Endothelial cell of coronary artery (primary cell): Measurements from ENCODE around the gene LRR1. TPM values are rescaled to one million over a fixed set of nuclear protein-coding genes. Genes with fewer than 3 reads are reported as not detected.

Experiments used
- total RNA-seq: library from RNA; depleted of rRNA; stranded (reverse); fragments of >200 nt; gene quantifications from 2 replicates; pipeline ENCODE4 v1.2.3, GENCODE V29; 2014

LRR1 gene
- total RNA-seq = 16.8 and 29.2 TPM in 2 replicates

GRCh38 chr14:49598485-49599300 lies at the start of gene LRR1:
LRR1 (plus strand) TSS chr14:49598940; CDS start chr14:49599021, 81 bp downstream.

DNA sequence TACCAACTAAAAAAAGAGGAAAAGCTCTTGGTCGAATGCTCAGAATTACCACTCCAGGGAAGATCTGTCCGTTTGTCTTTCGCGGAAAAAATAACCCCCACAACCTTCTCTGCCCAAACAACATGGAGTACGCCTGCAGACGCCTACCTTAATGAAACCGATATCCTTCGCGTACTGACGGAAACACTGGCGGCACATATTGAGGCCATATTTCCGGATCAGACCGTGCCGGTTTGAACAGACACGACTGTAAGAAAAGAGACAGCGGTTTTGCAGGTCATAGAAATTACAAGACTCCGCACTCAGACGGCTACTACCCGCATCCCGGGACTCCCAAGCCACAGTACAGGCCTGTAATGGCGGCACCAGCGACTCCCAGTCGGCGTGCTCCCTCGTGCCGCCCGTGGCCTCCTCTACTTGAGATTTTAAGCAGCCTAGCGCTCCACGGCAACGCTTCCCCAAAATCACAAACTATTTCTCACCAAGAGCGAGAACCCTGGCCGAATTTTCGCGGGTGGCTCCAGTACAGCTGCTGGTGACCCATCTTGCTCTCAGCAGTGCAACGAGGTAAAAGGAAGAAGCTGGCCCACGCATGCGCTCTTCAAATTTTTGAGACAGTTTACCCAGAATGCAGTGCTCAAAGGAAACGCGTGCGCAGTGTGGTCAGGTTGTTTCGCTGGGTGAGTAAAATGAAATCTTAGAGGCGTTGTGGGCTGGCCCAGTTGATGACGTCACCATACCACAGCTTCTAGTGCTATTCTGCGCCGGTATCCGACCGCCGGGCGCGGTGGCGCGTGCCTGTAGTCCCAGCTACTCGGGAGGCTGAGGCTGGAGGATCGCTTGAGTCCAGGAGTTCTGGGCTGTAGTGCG lies 12.7 kb upstream of the LRR1 start, which contains the start of gene RPS29:
TSS of gene RPS29 (minus strand) at position 578 of the 870 bp plus-strand sequence. CDS start at position 544, 34 bp downstream.

DNA sequence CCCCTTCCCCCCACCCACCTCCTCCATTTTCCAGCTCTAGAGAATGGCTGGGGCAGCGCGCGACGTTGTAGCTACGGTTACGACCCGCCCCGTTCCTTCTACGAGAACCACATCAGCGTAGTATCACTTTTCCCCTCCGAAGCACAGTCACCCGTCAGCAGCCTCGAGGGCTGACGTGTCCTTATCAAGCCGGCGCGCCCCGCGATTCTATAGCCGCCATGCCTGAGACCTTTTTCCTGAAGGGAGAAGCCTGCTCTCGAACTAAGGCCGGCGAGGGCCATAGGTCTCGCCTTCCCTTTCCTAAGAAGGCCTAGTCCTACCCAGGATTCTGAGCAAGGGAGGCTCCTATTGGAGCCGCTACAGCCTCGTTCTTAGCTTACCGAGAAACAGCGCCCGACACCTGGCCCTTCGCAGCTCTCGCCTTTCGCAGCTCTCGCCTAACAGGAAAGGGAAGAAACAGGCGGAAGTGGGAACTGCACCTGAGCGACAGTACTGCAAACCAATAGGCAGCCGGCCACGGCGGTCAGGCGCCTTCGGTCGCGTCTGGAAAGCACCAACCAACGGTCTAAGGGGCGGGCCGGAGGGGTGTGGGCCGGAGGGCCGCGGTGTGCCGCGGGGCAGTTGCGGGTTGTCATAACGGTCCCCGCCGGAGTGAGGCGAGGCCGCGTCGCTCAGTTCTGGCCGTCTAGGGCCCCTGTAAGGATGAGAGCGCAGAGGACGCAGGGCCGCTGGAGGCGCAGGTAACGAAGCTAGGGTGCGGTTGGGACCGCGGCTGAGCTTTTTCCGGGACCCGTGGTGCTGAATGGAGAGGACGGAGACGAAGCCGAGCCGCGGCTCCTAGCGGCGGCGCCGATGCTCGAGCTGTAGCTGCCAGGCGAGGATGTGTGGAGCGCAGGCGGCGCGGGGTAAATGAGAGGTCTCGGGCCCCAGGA lies 21.7 kb downstream of the LRR1 start, which contains the start of the genes MGAT2 and RPL36AL:
TSS of gene MGAT2 (plus strand) at position 618 of the 932 bp plus-strand sequence. CDS start 470 bp downstream, outside the sequence.
TSS of gene RPL36AL (minus strand) at position 445 of the 932 bp plus-strand sequence. CDS start 1,522 bp downstream, outside the sequence.

DNA sequence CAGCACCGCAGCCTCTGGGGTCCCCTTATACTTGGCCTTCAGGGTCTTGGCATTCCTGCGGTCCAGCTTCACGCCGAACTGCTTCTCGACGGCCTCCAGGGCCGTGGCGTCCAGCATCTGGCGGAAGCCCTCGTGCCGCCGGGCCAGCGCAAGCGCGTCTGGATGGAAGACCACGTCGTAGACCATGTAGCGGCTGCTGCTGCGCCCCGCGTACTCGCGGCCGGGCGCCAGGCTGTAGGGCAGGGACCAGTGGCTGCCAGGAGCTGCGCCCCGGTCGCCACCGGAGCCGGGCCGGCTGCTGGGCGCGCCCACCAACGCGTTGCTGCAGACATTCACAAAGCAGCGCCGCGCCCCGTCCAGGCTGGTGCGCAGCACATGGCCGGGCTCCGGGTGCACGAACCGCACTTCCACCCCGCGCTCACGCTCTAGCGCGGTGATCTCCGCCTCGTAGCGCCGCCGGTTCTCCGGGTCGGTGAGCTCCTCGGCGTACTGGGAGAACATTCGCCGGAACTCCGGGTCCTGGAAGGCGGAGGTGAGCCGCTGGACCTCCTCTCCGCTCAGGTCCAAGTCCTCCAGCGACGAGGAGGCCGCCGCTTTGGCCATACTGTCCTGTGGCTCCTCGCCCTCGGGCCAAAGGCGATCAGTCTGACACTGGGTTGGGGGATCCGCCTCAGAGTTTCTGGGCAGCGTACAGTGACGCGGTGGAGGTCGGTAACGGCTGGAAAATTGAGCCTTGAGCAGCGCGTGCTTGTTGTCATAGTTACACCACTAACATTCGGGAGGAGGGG lies 36.0 kb downstream of the LRR1 start, which contains the start of gene DNAAF2:
TSS of gene DNAAF2 (minus strand) at position 698 of the 788 bp plus-strand sequence. CDS start at position 603, 95 bp downstream.

Other genes with a start within 250 kb of the LRR1 start
- gene RPS29, start 12.6 kb upstream of the LRR1 start, total RNA-seq = 1,266 and 2,197 TPM in 2 replicates
- gene RPL36AL, start 21.7 kb downstream of the LRR1 start, total RNA-seq = 293 and 301 TPM in 2 replicates
- gene MGAT2, start 21.9 kb downstream of the LRR1 start, total RNA-seq = 72.4 and 77.1 TPM in 2 replicates
- gene DNAAF2, start 36.3 kb downstream of the LRR1 start, total RNA-seq = 8.3 and 8.6 TPM in 2 replicates
- 6.3 and 13.0 TPM in 2 replicates for gene POLE2, start 89.3 kb downstream of the LRR1 start, total RNA-seq
- 1.1 and 3.6 TPM in 2 replicates for gene KLHDC1, start 94.2 kb downstream of the LRR1 start, total RNA-seq
- gene KLHDC2, start 169.2 kb downstream of the LRR1 start, total RNA-seq = 56.2 and 73.8 TPM in 2 replicates